GM21786 (cell line): ENCODE measurements around the gene EPHA2.
"Not testable (repeated sequence)": the region's sequence is repeated elsewhere in the genome, so short reads cannot be mapped to it uniquely, and the experiment has no call there.

Source experiments
- ATAC-seq: cut with Tn5 transposase; IDR thresholded peaks from one replicate; pipeline ENCODE4 v1.9.1; 2021; ENCODE audit not compliant: unreplicated experiment

EPHA2 gene

GRCh38 chr1:16155537-16156410 lies at the start of gene EPHA2:
TSS of gene EPHA2 (minus strand) at chr1:16156069. CDS start at chr1:16155932, 137 bp downstream.
- ATAC-seq: no peak

DNA sequence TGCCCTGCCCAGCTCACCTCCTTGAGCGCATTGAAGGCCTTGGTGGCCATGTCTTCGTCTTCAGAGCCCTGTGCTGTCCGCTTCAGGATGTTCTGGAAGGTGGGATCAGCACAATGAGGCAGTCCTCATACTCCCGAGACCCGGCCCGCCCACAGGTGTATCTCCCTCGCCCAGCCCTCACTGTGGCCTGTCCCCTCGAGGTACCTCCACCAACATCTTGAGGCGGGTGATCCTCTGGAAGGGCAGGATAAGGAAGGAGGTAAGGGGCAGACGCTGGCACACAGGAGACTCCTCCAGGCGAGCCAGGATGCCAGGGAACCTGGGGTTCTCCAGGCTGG lies 49.4 kb upstream of the EPHA2 start:
- ATAC-seq: no peak

DNA sequence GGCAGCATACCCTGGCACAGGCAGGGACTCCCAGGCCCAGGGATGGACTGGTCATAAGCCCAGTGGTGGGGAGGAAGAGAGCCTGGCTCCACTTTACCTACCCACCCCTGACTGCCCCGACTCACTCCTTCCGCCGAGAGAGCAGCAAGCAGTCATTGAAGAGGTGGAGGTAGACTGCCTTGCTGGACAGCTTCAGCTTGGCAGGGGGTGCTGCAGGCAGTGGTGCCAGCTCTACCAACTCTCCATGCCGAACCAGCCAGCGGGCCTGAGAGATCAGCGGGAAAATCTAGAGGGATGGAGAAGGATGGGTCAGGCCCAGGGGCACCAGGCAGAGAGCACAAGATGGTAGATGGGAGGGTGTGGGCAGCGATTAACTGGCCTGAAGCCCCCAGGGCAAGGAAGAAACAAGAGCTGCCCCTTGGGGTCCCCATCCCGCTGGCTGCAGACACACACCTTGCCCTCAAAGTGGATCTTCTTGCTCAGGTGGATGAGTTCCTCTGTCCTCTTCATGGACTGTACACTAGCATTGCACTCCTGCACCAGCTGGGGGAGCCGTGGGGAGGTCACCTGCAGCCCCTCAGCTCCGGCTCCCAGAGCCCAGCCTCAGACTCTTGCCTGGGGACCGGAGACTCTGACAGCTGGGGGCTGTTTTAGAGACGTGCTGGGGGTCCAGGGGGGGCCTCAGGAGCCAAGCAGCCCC lies 48.9 kb upstream of the EPHA2 start:
- ATAC-seq: no peak

GRCh38 chr1:16204216-16204615 lies 48.3 kb upstream of the EPHA2 start:
- ATAC-seq: no peak

- no peak for ATAC-seq
Observed at GRCh38 chr1:16203550-16203949, 47.7 kb upstream of the EPHA2 start.

- ATAC-seq: no peak
Observed at GRCh38 chr1:16202281-16203210, 46.7 kb upstream of the EPHA2 start.

DNA sequence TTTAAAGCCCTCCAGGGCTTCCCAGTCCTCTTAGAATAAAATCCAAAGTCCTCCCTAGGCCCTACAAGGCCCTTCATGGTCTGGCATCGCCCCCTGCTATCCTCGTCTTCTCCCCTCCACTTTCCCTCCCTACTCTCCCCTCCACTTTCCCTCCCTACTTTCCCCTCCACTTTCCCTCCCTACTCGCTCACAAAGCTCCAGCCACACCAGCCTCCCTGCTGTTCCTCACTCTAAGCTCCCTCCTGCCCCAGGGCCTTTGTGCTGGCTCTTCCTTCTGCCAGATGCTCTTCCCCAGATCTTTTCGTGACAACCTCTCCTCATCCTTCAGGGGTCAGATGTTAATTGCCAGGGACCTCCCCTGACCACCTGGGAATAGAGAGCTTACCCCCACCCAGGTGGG lies 43.8 kb upstream of the EPHA2 start:
- ATAC-seq: no peak

DNA sequence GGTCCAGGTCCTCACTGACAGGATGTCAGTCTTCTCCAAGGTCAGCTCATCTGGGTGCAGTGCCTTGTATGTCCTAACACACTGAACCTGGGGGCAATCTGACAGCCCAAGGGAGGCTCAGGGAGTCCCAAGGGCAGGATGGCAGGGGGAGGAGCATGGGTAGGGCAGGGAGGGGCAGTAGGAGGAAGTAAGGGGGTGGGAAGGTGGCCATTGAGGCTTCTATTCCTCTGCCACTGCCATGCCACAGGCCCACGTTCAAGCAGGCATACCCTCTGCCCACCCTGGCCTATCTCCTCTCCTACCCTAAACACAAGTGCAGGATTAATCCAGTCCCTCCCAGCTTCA lies 43.3 kb upstream of the EPHA2 start:
- no peak for ATAC-seq

- ATAC-seq: no peak
Observed at GRCh38 chr1:16198444-16199156, 42.7 kb upstream of the EPHA2 start.

GRCh38 chr1:16196874-16197273 lies 41.0 kb upstream of the EPHA2 start:
- no peak for ATAC-seq

DNA sequence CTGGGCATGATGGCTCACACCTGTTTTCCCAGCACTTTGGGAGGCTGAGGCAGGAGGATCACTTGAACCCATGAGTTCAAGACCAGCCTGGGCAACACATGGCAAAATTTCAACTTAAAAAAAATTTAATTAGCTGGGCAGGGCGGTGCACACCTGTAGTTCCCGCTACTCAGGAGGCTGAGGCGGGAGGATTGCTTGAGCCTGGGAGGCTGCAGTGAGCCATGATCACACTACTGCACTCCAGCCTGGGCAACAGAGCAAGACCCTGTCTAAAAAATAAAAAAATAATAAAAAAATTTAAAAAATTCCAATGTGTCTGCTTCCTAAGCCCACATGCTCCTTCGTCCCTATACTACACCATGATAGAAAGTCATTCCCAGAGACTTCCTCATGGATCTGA lies 40.3 kb upstream of the EPHA2 start:
- ATAC-seq: not testable (repeated sequence)

DNA sequence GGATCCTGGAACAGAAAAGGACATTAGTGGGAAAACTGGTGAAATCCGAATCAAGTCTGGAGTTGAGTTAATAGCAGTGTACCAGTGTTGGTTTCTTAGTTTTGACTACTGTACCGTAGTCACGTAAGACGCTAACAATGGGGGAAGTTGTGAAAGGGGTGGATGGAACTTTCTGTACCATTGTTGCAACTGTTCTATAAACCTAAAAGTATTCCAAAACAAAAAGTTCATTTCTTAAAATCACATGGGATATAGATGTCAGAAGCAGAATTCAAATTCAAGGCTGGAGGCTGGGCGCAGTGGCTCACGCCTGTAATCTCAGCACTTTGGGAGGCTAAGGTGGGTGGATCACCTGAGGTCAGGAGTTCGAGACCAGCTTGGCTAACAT lies 39.6 kb upstream of the EPHA2 start:
- ATAC-seq: no peak

- no peak for ATAC-seq
Observed at GRCh38 chr1:16191916-16192546, 36.2 kb upstream of the EPHA2 start.

- no peak for ATAC-seq
Observed at GRCh38 chr1:16191309-16191708, 35.4 kb upstream of the EPHA2 start.

GRCh38 chr1:16189921-16190621 lies 34.2 kb upstream of the EPHA2 start:
- no peak for ATAC-seq

DNA sequence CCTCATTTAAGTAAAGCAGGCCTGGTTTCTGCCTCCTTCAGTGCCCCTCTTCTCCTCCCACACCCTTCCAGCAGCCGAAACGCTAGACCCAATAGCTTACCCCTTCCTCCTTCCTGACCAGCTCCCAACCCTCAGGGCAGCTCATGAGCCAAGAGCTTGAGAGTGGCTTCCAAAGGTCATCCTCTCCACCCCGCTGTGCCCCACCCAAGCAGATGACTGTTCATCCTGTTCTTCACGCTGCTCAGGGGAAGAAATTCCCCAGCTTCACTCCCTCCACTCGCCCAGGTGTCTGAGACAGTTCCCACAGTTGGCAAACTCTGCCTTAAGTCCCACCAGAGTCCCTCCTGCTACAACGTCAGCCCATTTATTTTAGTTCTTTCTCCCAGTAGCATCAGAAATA lies 33.1 kb upstream of the EPHA2 start:
- ATAC-seq: no peak

DNA sequence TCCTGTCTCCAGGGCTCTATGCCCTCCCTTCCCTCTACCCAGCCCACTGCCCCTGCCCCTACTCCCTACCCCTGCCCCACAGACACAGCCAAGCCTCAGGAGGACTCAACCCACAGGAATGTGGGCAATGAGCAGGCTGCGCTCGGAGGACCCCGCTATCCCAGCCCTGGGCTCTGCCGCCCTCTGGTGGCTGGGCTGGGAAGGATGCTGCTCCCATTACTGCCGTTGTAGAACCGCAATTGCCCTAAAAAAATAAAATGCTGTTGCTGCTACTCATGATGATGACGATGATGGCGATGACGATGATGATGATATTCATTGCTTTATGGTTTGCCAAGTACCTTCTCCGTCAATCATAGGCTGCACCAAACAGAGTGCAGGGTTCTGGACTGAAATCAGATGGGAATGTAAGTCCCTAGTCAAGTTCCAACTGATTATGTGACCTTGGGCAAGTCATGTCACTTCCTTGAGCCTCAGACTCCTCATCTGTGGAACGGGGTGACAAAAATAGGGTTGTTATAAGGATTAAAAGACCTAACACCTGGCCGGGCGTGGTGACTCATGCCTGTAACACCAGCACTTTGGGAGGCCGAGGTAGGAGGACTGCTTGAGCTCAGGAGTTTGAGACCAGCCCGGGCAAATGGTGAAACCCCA lies 32.0 kb upstream of the EPHA2 start:
- ATAC-seq: no peak

- no peak for ATAC-seq
Observed at GRCh38 chr1:16186655-16187235, 30.9 kb upstream of the EPHA2 start.
